Amygdala (tissue), 56 donors: ENCODE measurements around the gene PTPRD.
"Not testable (repeated sequence)": the region's sequence is repeated elsewhere in the genome, so short reads cannot be mapped to it uniquely, and the experiment has no call there.

ENCODE experiments used
- DNase-seq, 56 donors: peaks; one replicate each; lab custom pipeline; 2025; lab: John Stamatoyannopoulos, UW

The PTPRD gene

DNA sequence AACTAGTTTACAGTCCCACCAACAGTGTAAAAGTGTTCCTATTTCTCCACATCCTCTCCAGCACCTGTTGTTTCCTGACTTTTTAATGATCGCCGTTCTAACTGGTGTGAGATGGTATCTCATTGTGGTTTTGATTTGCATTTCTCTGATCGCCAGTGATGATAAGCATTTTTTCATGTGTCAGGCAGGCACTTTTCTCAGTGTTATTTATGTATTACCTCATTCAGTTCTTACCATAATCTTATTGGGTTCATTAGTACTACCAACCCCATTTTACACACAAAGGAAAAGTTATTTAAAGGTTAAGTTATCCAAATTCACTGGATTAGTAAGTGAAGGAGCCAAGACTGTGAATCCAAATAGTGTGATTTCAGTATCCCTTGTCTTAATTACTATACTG is 1644.5 kb downstream of the PTPRD start:
- DNase-seq, result not testable (repeated sequence)

DNA sequence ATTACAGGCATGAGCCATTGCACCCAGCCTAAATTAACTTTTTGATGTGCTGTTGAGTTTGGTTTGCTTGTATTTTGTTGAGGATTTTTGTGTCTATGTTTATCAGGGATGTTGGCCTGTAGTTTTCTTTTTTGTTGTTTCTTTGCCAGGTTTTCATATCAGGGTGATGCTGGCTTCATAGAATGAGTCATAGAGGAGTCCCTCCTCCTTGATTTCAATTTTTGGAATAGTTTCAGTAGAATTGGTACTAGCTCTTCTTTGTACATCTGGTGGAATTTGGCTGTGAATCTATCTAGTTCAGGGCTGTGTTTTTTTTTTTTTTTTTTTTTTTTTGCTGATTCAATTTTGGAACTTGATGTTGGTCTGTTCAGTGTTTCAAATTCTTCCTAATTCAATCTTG is 1648.9 kb downstream of the PTPRD start:
- no peak for DNase-seq

DNA sequence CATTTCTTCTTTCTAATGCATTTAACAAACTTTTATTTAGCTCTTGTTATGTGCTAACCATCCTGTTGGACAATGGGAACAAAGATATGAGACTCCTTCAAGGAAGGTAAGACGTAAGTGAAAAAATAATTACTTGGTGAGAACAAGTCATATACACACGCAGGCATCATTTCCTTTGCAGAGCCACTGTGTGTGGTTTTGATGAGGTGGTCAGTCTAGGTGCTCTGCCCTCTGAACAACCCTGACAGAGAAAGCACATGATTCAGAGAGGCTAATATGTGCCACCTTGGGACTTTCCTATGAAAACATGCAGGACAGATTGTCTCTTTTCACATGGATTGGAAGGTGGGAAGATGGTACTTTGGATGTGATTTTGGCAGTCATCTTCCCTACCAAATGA is 1650.7 kb downstream of the PTPRD start:
- DNase-seq, result no peak

DNA sequence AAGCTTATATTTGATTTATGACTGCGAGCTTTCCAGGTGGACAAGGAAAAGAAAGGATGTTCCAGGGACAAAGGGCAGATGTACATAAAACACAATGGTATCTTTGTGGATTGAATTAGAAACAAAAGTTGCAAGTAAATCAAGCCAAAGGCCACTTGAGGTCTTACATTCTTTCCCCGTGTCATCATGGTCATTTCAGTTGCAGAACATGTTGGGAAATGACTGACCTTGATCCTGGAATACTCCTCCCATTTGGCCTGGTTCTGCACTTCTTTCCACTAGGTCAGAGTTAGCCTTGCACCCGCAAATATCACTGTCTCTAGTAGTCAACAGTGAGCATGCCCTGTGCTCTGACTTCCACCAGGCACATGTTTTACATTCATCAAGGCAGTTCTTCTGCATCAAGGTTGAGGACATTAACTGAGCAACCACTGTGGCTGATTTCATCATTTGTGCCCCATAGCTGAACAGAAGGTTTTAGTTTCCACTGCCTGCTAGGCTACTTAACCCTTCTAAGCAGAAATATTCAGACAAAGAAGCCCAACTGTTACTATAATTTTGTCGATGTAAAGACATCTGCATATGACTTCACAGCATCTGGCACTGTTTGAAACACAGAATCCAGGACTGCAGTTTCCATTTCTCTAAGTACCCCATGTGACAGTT is 1651.5 kb downstream of the PTPRD start:
- DNase-seq, result no peak

DNA sequence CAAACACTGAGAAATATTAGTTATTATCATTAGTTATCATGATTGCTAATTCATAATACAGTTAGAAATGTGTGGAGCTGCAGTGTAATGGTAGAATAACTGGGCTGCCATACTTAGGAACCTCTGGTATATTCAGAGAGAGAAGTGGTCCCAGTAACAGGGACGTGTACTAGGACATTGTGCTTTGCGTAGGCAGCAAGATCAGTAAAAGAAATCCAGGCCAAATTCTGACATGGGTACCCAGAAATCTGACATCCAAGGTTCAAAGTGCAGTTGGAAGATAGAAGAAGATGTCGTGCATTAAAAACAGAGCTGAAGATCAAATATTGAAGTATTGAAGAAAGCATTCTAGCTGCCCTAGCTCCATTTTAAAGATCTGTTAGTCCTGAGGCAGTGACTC is 1652.5 kb downstream of the PTPRD start:
- DNase-seq, result no peak

DNA sequence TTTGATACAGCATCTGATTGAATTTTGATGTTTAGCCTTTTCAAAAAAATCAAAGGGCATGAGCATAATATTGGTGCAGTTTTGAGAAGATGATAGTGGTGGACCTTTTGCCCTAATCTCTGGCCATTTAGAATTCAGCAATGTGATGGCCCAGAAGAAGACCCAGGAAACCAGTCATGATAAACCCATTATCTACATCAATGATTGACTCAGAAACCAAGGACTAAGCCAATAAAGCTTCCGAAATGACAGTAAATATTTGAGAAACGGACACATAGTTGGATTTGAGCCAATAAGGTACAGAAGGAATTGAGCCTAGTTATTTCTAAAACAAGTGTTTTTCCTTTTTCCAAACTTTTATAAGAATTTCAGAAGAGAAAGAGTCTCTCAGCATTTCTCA is 1654.4 kb downstream of the PTPRD start:
- DNase-seq, result no peak

DNA sequence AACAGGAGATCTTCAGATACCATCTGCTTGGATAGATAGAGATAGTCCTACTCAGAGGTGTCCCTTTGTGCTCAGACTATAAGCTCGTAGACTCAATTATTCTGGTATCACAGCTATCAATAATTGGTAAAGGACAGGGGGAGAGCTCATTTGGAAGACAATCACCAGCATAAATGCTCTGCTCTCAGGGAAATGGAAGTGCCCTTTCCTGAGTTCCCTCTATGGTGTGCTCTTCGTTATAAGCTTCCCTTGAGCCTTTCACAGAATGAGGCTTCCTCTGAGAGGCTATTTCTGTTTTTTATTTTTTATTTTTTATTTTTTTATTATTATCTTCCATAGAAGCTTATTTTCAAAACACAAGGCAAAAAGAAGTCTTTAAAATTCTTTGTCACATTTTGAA is 1657.5 kb downstream of the PTPRD start:
- DNase-seq, result no peak

DNA sequence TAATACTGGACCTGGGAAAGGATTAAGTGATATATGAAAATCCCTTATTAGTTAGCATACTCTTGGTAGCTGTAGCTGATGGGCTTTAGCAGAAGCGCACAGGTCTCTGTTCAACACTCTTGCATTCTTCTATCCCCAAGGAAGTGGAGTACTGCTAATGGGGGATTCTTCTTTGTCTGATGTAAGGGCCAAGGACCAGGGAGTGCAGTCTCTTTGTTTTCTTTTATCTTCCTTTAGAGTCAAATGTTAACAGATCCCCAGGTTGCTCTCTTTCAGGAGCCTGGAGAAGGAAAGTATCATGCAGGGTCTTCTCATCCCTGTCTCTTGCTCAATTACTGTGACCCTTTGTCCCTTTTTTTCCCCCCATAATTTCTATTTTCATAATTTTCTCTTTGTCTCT is 1666.3 kb downstream of the PTPRD start:
- DNase-seq, result no peak

DNA sequence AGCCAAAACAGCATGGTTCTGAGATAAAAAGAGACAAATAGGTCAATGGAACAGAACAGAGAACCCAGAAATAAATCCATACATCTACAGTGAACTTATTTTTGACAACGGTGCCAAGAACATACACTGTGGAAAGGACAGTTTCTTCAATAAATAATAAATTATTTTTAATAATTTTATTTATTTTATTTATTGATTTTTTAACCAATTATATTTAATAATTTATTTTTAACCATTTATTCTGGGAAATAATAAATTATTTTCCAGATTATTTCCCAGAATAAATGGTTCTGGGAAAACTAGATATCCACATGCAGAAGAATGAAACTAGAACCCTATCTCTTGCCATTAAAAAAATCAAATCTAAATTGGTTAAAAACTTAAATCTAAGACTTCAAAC is 1669.4 kb downstream of the PTPRD start:
- no peak for DNase-seq

DNA sequence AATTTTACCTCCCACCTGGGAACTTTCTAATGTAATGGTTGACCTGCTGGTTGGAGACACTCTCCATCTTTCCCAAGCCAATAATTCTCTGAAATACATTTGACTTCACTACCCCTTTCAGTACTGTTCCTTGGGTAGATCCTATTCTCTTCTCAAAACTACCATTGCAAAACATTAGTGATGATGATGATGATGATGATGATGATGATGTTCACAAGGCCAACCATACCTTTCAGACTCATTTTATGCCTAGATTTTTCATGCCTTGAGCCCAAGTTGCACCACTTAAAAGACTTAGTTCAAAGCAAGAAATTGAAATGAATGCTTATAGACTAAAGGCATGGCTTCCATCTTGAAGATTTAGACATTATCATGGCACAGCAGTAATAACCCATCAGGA is 1672.2 kb downstream of the PTPRD start:
- no peak for DNase-seq

DNA sequence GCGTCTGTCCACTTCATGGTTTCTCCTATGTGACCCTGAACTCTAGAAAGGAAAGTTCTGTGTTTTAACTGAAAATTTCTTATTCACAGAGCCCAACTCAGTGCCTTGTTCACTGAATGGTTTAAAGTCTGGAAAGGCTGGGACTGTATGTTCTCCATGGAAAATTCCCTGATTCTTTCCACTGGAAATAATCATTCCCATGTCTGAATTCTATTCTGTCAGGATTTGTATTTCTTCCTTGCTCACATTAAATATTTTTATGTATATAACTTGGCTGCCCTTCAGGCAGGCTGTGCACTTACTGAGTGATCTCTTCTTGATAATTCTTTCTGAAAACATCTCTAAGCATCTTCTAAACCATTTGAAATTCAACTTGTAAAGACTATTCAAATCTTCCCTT is 1686.3 kb downstream of the PTPRD start:
- DNase-seq, result no peak

DNA sequence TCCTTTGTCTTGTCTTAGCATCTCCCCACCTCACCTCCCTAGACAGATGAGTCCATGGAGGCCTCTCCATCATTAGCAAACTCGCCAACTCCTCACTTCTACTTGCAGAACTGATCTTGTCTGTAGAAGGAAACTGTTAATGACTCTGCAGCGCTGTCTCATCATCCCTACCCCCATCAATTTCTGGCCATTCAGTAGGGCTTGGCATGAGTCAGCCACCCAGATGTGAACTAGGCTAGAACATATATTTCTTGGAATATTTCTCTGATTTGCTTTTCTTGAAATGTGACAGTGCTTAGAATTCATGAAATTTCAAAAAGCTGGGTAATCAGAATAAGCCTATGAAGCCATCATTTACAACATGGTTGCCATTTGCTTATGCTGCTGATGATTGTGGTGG is 1688.2 kb downstream of the PTPRD start:
- no peak for DNase-seq

DNA sequence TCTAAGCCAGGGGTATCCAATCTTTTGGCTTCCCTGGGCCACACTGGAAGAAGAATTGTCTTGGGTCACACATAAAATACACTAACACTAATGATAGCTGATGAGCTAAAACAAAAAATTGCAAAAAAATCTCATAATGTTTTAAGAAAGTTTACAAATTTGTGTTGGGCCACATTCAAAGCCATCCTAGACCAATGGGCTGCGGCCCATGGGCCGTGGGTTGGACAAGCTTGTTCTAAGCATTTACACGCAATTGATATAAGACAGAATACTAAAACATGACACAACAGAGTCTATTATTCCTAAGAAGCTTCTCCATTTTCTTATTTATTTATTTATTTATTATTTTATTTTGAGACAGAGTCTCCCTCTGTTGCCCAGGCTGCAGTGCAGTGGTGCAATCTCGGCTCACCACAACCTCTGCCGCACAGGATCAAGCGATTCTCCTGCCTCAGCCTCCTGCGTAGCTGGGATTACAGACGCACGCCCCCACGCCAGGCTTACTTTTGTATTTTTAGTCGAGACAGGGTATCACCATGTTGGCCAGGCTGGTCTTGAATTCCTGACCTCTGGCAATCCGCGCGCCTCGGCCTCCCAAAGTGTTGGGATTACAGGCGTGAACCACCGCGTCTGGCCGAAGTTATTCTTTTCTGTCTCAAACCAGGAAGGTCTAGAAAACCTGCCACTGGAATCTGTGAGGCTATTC is 1692.2 kb downstream of the PTPRD start:
- not testable (repeated sequence) for DNase-seq

DNA sequence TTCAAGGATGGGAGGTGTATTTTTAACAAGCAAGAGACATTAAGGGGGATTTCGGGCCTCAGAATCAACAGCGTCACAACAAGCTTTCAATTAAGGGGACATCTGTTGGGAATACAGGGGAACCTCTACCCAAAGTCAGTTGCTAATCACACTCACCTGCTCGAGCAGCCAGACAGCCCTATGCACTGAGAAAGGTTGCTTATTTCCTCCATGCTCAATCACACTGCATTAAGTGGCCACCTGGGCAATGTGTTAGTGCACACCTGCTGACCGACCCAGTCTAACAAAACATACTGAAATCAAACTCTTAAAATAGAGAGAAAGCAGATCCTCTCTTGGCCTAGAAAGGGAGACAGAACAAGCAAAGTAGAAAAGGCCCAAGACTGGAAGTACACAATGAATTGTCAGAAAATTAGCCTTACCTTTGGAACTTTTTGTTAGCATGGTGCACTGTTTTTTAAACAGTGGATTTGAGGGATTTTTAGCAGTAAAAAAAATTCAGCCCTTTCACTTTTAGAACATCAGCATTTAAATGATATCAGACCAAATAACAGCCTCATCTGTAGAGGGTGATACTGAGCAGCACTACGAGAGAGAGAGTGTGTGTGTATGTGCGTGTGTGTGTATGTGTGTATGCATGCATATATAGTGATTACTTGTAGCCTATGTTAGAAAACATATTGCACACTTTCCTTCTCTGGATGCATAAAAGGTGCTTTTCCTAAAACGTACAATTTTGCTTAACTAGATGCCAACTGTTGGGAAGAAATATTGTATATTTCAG is 1694.7 kb downstream of the PTPRD start:
- no peak for DNase-seq

DNA sequence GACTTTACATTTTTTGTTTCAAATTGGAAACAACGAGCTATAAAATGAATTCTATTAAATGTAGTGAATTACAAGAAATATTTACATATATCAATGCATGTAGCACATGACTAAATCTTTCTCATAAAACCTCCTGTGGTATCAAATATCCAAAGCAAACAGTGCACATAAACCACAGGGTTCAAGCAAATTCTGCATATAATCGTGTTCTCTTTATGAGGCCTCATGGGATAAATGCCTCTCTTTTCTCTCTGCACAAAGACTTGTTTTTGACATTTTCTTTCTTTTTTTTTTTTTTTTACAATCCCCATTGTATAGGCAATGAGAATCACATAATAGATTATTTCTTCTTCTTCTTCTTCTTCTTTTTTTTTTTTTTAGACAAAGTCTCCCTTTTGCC is 1696.0 kb downstream of the PTPRD start:
- no peak for DNase-seq

DNA sequence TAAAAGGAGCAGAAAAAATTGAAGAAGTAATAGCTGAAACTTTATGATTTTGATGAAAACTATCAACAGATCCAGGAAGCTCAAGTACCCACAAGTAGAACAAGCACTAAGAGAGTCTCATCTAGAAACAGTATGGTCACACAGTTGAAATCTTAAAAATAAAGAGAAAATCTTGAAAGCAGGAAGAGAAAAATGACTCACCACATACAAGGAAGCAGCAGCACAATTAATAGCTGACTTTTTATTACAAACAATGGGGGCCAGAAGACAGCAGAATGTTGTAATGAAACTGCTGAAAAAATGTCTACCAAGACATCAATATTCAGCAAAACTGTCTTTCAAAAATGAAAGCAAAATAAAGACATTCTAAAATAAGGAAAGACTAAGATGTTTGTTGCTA is 1704.9 kb downstream of the PTPRD start:
- no peak for DNase-seq

DNA sequence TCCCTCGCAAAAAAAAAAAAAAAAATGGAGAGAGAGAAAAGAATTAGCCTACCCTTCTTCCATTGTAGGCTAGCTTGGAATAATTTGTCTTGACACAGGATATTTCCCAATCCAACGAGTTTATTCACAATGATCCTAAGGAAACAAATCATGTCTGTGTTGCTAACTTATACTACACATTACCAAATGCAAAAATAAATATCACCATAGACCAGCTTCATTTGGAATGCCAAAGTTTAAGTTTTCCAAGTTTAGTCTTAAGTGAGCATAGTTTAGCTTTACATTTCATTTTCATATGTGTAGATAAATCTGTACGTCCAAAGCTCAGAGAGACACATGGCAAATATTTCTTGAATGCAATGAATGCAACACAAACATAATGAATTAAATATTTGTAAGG is 1707.1 kb downstream of the PTPRD start:
- no peak for DNase-seq

DNA sequence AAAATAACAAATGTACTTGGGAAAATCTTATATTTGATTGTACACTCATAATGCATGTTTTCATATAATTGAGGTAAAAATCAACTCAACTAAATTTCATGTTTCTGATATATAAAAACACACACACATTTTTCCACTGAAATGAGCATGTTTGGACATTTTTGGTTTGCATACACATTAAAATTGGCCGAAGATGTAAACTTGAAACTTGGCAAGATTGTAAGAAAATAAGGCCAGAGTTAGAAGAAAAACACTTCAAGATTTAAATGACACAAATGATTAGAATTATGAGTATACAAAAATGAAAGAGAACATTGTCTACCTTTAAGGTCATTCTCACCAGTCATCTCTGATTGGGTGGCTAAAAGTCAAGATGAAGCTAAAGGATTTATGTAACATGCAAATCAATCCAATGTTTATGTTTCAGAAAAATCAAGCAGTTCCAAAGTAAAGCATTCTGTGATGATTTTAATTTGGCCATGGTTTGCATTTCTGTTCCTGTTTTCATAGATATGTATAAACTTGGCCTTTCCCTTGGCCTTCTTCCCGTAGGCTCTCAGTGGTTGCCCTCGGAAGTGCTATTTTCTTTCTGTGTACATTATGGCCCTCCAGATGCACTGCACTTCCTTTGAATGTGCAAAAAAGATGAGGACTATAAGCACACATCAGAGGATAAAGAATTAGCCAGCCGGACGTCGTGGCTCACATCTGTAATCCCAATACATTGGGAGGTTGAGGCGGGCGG is 1707.9 kb downstream of the PTPRD start:
- DNase-seq, result no peak

DNA sequence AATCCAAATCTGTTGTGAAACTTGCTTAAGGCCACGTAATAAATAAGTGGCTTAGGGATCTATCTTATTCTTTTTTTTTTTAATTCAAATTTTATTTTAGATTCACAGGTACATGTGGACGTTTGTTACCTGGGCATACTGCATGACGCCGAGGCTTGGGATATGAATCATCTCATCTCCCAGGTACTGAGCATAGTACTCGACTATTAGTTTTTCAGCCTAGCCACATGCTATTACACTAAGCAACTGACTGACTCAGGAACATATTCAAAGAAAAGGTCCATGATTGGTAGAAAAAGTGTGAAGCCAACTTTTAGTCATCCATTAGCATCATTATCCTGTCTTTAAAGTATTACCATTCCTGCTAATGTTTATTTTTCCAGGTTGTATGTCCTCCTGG is 1709.7 kb downstream of the PTPRD start:
- DNase-seq, result no peak

DNA sequence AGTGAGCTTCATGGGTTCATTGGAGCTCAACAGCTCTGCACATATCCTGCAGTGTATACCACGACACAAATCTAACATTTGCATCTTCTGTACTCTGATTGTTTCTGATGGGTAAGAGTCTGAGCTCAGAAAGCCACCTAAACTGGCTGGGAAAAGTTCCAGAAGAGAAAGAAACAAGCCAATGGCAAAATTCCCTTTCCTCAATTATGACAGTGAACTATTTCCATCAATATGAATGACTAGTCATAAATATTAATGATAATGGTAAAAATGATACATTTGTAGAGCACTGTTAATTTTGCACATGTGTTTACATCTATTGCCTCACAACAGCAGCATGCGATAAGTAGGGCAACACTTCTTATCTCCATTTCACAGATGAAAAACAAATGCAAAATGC is 1711.7 kb downstream of the PTPRD start:
- no peak for DNase-seq

DNA sequence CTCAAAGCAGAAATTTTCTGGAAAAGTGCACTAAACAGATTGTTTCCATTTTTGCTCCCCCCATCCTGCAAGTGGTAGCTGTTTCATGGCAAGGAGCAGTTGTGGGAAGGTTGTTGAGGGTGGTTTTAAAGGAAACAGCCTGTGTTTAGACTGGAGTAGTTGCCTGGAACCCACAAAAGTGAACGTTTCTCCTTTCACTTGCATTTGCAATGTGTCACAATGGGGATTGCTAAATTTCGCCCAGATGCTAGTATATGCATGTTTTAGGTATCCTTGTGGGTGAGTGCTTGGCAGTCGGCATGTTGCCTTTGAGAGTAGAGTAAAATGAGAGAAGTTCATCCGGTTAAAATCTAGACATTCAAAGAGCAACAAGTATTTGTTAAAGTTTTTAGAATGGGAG is 1713.3 kb downstream of the PTPRD start:
- DNase-seq, result no peak
